Dermis blood vessel endothelial cell (primary cell): ENCODE data around the gene PHB1. TPM values are rescaled to one million over a fixed set of nuclear protein-coding genes. Genes with fewer than 3 reads are reported as not detected.
"Not testable (repeated sequence)": the region's sequence is repeated elsewhere in the genome, so short reads cannot be mapped to it uniquely, and the experiment has no call there.

ENCODE experiments used
- DNase-seq: peaks from one replicate; pipeline ENCODE4 v3.0.0; 2010
- total RNA-seq: library from RNA; depleted of rRNA; stranded (reverse); fragments of >200 nt; gene quantifications from 2 replicates; pipeline ENCODE4 v1.2.3, GENCODE V29; 2014

Gene PHB1
- total RNA-seq, 1 donor from 2014 or later = 171 TPM

DNA sequence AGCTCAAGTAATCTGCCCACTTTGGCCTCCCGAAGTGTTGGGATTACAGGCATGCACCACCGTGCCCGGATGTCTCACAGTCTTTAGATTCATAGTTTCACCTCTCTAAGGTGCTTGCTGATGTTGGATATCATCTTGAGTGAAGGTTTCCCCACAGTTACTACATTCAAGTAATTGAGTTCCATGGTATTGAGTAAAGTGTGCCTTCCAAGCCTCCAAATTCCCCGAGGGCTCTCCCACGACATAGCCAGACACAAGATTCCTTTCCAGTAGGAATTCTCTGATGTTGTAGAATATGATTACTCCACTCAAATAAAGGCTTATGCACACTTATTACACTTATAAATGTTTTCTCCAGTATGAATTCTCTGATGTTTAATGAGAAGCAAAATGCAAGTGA is 36.4 kb downstream of the PHB1 start:
- no peak for DNase-seq

DNA sequence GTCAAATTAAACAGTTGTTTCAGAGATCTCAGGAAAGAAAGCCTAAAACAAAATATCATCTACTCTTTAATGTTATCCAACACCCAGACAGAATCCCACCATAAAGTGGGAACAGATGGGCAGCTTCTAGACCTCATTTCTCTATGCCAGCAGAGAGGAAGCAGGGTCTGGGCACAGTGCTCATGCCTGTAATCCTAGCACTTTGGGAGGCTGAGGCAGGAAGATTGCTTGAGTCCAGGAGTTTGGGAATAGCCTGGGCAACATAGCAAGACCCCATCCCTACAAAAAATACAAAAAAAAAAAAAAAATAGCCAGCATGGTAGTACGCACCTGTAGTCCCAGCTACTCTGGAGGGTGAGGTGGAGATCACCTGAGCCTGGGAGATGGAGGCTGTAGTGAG is 39.1 kb downstream of the PHB1 start:
- DNase-seq = no peak

DNA sequence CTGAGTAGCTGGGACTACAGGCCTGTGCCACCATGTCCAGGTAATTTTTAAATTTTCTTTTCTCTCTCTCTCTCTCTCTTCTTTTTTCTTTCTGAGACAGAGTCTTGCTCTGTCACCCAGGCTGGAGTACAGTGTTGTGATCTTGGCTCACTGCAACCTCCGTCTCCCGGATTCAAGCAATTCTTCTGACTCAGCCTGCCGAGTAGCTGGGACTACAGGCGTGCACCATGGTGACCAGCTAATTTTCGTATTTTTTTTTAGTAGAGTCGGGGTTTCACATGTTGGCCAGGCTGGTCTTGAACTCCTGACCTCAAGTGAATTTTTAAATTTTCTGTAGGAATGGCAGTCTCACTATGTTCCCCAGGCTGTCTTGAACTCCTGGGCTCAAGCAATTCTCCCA is 41.6 kb downstream of the PHB1 start:
- DNase-seq = no peak

DNA sequence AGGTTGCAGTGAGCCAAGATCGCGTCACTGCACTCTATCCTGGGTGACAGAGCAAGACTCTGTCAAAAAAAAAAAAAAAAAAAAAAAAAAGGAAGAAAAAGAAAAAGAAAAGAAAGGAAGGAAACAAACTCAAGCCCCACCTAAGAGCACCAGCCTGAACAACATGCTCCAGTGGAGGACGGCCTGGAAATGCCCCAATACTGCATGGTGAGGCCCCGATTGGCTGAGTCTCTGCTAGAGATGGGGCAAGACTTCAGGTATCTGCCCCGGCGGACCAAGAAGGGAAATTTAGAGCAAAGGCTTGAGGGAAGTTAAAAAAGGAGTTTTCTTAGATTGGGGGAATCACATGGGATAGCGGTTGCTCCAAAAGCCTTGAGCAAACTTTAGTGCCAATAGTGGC is 42.3 kb downstream of the PHB1 start:
- no peak for DNase-seq

DNA sequence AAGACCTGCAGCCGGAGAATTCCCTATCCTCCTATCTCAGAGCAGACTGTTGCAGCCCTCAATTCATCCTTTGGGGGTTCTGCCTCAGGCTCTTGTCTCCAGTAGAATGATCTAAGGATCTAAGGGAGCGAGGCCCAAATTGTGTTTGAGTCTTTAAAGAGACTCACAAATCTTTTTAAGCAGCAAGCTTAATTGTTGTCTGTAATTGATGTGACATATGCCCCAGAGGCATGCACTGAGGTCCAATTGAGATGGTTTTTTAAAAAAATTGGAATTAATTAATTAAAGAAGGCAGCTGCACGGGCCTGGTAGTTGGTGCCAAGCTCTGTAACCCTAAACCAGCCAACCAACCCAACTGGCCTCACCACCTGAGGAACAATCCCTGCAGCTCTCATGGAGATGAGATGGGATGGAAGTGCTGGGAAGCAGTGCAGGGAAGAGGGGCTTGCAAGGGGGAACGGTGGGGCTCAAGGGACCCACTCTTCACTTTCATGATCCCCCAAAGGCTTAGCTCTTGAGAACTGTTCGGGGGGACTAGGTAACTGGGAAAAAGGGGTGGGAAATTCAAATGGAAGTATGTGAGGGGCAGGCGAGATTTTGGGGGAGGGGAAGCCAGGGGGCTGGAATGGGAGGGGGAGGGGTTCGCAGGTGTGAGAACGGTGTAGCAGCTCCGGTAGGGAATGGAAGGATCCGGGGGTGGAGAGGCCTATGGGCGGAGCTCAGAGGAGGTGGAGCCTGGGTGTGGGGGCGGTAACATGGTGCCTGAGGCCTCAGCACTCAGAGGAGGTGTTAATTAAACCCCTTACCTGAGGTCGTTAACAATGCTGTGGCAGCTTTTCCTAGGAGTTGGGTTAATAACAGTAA is 43.5 kb downstream of the PHB1 start:
- DNase-seq = no peak

DNA sequence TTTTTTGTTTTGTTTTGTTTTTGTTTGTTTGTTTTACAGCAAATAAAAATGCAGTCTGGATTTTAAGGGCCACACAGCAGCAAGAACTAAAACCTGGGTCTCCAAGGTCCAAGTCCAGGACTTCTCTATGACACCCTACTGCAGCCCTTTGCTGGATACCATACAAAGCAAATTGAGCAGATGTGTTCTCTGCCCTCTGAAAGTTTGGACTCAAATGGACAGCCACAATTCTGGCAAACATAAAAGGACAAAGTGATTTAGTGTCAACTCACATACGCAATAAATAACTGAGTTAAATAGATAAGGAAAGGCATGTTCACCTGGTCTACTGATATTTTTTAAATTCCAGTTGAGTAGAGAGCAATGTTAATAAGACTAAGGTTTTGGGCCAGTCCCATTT is 44.9 kb downstream of the PHB1 start:
- DNase-seq = no peak

DNA sequence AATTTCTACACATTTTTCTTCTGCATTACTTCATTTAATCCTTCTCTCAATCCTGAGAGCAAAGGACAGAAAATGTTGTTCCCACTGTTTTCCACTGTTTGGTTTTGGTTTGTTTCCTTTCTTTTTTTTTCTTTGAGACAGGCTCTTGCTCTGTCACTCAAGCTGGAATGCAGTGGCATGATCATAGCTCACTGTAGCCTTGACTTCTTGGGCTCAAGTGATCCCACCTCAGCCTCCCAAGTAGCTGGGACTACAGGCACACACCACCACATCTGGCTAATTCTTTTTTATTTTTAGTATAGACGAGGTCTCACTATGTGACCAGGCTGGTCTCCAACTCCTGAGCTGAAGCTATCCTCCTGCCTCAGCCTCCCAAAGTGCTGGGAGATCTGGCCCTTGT is 45.6 kb downstream of the PHB1 start:
- DNase-seq = no peak

DNA sequence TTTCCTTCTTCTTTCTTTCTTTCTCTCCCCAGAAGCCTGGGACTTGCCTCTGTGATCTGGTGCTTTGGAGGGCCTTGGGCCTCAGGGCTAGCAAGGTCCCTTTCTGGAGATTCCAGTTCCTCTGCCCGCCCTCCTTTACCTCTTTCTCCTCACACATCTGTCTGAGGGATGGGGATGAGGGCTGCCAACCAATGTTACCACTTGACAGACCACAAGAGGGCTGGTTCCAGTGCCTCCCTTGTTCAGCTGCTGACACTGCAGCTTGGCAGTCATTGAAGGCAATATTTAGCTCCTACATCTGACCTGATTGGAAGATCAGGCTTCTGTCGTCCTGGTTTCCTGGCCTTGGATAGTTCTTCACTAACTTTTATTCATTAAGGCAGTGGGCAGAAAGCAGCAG is 49.0 kb downstream of the PHB1 start:
- peak; percentile 50 for DNase-seq

DNA sequence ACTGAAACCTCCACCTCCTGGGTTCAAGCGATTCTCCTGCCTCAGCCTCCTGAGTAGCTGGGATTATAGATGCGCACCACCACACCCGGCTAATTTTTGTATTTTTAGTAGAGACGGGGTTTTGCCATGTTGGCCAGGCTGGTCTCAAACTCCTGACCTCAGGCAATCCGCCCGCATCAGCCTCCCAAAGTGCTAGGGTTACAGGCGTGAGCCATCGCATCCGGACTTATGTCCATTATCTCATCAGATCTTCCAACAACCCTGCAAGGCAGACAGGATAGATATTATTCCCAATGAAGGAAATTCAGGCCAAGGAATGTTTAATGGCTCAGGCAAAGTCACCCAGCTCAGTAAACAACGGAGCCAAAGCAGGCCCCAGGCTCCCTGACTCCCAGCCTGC is 49.6 kb downstream of the PHB1 start:
- not testable (repeated sequence) for DNase-seq

DNA sequence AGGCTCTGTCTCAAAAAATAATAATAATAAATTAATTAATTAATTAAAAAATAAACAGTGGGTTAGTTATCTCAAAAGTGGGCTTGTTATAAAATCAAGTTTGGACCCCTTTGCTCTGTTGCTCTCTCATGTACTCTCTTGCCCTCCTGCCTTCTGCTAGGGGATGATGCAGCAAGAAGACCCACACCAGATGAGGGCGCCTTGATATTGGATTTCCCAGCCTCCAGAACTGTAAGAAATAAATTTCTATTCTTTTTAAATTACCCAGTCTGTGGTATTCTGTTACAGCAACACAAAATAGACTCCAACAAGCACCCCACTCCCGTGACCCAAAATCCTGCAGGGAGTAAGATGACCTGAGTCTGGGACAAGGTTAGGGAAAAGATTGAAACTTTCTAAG is 50.6 kb downstream of the PHB1 start:
- no peak for DNase-seq

DNA sequence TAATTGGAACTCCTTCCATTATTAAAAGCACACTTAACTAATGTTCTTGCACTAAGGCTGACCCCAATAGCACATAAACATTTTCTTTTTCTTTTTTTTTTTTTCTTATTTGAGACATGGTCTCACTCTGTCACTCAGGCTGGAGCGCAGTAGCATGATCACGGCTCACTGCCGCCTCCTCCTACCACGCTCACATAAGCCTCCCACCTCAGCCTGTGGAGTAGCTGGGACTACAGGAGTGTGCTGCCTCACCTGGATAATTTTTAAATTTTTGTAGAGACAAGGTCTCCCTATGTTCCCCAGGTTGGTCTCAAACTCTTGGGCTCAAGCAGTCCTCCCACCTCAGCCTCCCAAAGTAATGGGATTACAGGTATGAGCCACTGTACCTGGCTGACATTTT is 51.4 kb downstream of the PHB1 start:
- no peak for DNase-seq

DNA sequence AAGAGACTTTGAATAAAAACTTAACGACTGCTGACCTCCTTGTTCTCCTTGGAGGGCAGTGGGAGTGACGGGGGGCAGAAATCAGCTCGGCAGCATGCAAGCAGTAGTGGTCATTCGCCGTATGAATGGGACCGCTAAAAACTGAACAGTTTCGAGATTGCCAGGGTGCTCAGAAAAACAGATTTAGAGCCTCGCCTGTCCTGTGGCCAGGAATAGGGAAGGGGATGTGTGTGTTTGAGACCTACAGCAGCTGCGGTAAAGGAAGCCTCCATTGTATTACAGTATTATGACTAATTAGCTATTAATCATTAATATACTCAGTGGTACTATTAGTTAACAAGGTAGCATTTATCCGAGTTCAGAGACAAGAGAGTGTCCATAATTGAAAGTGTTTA is 52.0 kb downstream of the PHB1 start:
- peak; percentile 29 for DNase-seq

DNA sequence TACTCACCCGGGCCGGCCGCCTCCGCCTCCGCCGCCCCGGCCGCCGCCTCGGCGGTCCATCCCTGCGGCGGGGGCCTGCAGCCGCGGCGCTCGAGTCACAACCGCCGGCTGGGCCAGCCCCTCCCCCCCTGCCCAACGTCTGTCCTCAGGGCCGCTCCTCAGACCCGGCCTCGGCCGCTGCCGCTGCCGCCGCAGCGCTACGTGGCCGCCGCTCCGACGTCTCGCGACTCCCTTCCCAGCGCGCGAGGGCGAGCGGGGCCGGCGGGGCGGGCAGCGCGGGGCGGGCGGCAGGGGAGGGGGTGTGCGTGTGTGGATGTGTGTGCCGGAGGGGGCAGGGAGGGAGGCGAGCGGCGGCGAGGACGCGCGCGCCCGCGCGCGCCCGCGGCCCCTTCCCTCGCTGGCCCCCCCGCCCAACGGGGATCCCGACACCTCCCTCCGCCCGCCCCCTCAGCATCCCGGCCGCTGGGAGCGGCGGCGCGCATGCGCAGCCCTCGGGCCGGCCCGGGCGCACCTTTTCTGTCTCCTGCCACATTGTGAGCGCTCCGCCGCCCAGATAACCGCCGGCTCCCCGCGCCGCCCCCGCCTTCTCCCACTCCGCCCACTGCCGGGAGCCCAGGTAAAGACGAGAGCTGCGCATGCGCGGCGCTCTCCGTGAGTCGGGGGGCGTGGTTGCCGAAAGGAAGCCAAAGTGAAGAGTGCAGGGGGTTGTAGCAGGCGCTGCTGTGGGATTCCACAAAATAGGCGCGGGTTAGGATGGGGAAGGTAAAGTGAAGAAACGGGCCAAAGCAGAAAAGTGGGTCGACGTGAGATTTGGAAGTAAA is 52.6 kb downstream of the PHB1 start, which contains the start of gene ZNF652:
ZNF652 (minus strand) TSS at position 349 of the 821 bp plus-strand sequence. CDS start 44,525 bp downstream, outside the sequence.
- DNase-seq = peak; percentile 84

DNA sequence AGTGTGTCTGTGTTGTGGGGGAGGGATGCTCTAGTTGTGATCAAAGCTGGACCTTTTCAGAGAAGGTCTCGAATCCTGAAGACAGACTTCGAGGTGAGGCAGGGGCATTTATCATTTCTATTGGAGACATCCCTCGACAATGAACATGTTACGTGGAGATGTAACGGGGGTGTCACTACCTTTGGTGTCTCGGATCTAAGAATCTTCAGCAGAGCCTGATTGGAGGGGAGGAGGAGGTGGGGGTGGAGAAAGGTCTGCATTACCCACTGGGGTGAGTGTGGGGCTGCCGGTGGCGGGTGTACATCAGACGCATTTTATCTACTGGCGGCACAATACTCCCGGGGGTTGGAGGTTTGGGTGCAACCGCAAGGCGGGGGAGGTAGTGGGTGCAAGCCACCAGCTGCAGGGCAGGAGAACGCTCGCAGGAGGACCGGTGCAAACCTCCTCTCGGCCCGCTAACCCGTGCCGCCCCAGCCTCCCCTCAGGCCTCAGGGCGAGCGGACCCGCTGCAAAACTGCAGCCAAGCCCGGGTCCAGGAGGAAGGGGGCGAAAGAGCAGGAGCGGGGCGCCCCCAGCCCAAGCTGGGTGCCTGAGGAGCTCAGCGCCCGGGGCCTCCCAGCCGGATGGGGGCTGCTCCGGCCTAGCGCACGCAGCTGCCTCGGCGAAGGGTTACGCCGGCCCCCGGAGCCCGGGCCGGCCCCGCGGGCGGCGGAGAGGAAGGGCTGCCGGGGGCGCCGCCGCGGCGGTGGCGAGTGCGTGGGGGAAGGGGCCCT is 53.4 kb downstream of the PHB1 start:
- DNase-seq = no peak

DNA sequence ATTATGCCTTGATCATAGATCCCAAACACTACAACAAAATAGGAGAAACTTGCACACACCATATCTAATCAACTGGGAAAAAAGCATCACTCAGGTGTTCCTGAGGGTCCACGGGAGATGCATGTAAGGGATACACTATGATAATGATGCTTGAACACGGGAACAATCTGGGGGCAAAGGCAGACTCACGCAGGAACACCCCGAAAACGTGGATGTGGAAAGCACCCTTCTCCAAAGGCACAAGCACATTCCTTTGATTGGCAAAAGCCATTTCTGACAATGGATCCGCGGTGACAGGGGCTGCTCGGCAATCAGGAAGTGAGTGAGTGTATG is 53.9 kb downstream of the PHB1 start:
- peak; percentile 62 for DNase-seq

DNA sequence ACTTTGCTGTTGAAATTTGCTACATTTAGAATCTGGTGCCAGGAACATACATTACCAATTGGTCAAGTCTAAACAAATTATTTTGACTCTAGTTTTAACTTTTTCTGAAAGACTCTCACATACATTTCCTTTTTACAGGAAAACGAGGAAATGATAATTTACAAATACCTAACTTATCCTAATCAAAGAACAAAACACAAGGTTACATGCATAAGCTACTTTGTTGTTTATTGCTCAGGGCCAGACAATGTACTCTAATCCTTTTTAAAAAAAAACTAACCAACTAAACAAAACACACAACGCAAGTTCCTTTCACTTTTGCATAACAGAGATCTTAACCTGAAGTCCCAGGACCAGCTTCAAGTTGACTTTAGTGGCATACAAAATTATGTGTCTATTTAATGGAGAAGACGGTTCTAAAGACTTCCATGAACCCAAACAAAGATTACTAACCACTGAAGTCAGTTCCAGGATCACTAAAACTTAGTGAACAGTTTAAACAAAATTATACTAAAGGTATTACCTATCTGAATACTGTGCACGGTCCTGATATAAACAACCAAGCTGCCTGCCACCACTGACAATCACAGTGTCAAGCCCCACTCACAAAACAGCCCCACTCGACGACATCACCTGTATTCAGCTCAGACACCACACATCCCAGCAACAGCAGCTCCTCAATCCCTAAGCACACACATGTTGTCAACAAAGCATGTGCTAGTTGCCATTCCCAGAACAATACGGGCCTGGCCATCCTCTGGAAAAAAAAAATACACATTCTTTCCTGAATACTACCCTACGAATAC is 54.5 kb downstream of the PHB1 start:
- peak; percentile 31 for DNase-seq

DNA sequence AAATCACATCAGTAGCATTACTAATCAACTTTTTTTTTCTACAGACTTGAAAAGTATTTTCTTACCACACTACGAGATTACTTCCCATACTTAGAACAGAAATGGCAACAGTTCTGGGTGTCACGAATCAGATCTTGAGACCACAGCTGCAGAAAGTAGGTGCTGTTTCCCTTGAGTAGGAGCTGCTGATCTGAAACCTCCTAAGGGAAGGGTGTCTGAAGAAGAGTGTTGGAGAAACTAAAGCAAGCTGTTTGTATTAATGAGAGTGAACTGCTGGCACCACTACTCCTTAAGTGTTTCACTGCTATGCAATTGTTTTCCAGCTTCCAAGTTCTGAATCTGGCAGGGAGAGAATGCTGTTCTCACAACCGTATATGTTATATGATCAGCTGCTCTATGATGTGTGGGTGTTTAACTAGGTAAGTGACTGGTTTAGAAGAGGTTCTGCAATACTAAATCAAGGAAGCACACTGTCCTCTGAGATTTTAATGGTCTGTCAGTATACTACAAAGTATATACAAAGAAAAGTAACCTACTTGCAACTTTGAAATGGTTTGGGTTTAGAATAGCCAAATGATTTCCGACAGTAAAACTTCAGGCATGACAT is 55.9 kb downstream of the PHB1 start:
- DNase-seq = no peak

DNA sequence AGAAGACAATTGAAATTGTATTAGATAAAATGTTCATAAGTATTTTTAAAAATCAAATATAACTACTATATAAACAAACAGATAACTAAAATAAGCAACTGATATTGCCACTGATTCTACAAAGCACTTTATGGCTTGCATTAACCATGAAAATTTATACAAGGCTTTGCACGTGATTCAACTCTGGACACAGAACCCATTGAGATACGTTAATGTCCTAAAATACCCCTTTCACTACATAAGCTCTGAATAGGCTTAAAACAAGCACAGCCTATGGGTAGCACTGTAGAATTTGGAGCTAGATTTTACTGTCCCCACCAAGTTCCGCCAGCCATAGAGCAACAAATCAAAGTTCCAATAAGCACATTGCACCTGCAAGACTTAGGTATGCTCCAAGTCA is 57.2 kb downstream of the PHB1 start:
- no peak for DNase-seq

DNA sequence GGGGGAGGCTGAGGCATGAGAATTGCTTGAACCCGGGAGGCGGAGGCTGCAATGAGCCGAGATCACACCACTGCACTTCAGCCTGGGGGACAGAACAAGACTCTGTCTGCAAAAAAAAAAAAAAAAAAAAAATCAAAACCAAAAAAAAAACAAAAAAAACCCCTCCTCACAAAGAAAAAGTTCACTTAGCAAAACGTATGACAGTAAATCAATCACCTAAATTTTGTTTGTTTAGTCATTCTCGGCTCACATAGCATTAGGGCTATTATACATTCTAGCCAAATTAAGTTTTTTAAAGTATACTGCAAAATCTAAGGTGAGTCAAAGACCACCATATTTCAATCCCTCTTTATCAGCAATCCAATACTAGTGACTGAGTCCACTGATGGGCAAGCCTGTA is 58.4 kb downstream of the PHB1 start:
- DNase-seq = no peak
